GM21515 (cell line): ENCODE results near the gene ME1.
"Not testable (repeated sequence)": the region's sequence is repeated elsewhere in the genome, so short reads cannot be mapped to it uniquely, and the experiment has no call there.

Experiments
- ATAC-seq: cut with Tn5 transposase; IDR thresholded peaks from one replicate; pipeline ENCODE4 v1.9.1; 2021; ENCODE audit not compliant: unreplicated experiment

The ME1 gene

DNA sequence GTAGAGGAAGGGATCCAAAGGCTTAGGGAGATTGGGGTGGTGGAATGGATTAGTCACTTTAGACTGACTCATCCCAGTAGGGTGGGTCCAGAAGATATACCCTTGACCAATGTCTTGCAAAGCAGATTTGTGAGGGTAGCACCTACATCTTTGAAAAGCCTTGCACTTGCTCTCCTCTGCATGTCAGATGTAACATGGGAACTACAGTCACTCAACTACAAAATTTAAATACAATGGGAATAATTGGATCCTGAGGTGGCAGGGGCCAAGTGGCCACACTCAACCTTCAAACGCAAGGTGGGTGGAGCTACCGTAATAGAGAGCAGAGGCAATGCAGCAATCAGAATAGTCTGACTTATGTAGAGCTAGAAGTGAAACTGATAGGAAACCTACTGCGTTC, 71.2 kb downstream of the ME1 start:
- ATAC-seq: no peak

DNA sequence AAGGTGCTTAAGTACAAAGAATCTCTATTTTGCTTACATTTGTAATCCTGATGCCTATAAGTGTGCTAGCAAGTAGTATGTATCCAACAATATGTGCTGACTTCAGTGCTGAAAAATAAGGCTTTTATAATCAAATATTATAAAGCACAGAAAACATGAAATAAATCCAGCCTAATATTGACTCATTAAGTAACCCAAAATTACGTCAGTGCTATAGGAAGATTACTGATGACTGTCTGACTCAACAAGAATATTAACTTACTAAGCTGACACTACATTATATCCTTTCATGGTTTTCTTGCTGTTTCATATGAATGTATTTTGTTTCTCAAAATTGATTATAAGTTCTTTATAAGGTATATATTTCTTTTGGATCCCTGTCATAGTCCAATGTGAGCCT, 76.1 kb downstream of the ME1 start:
- ATAC-seq: no peak

DNA sequence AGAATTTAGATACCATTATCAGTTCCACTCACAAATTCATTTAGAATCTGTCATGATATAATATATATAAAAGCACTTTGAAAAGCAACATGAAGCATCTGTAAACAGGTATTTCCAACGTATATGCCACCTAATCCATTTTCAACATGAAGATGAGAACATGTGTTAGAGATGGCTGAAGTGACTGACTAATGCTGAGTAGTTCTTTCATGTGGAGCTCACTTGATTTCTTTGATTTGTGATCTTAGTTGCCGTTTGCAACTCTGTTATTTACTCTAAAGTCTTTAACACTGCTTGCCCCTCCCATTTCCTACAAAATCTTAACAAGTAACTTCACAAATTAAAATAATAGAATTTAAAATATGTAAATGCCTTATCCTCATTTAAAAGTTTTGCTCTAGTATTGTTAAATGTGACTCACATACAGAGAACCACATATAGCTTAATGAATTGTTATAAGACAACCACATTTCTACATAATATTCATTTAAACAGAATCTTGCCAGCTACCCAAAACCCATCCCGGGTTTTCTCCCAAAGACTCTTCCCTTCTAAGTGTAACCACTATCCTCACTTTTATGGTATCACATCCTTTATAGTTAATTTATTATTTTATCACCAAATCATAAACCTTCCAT, 78.3 kb downstream of the ME1 start:
- no peak for ATAC-seq

DNA sequence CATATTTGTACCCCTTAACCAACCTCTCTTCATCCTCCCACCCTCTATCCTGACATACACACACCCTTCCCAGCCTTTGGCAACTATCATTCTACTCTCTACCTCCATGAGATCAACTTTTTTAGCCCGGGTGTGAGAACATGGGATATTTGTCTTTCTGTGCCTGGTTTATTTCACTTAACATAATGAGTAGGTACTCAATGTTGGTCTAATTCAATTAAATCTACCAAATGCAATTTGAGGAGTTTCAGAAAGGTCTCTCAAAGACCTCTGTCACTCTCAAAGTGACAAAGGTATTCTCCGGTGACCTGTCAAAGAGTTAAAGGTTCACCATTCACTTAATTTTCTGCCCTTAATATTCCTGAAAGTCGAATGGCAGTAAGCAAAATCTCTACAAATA, 87.7 kb downstream of the ME1 start:
- ATAC-seq: no peak

DNA sequence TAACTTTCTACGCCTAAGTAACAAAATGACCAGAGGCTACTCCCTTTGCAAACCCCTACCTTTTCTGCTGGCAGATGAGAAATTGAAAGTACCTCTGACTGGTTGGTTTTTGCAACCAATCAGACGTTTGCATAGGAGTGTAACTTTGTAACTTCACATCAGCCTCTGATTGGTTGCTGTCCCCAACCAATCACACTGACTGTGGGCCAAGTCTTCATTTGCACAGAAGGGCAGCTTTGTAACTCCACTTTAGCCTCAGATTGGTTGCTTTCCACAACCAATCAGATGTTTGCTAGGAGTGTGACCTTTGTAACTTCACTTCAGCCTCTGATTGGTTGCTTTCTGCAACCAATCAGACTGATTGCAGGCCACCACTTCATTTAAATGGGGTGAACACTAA, 89.1 kb downstream of the ME1 start:
- no peak for ATAC-seq

DNA sequence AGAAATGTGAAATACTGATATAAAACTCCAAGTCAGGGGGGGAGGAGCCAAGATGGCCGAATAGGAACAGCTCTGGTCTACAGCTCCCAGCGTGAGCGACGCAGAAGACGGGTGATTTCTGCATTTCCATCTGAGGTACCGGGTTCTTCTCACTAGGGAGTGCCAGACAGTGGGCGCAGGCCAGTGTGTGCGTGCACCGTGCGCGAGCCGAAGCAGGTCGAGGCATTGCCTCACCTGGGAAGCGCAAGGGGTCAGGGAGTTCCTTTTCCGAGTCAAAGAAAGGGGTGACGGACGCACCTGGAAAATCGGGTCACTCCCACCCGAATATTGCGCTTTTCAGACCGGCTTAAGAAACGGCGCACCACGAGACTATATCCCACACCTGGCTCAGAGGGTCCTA, 96.9 kb downstream of the ME1 start:
- not testable (repeated sequence) for ATAC-seq

DNA sequence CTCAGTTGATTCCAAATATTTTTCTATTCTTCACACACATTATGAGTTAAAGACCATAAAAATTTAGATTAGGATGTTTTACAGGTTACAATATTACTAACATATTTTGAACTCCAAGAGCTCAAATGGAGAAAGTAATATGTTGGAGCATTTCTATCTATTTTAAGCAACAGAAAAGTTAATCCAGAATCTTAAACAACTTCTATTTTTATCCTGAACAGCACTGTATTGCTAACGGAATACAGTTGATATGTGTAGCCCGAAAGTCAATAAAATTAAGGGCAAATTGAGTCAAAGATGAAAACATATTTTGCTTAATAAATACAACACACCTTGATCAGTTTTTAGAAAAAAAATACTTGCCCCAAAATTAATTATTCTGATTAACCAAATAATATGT, 97.4 kb downstream of the ME1 start:
- ATAC-seq: no peak

DNA sequence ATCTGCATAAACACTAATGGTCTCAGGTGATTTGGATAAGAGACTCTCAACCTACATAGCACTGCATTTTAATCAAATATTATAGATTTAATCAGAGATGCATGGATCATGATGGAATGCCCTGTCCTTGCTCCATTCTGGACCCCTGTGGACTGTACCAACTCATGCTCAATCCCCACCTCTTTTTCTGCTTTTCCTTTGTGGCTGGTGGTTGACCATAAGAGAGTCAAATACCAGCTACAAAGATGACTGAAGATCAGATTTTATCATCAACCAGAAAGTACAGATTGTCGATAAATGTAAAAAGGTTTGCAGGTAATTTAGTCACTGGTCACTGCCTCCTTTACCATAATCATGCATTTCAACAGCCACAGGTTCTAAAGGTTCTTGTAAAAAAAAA, 116.2 kb downstream of the ME1 start:
- ATAC-seq: no peak

DNA sequence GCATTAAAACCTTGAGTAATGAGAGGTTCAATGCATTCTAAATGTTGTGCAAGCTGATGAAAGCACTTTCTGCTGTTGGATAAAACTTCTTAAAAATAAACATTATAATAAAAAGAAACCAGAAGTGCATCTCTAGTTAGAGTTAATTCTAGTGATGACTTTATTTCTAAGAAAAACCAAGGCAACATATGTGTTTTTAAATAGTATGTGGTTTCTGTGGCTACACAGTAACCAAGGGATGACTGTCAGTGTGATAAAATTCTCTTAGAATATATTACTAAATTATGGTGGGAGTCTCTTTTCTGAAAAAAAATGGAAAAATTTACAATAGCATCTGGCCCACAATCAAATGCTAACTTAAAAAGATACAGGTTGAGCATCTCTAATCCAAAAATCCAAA, 117.0 kb downstream of the ME1 start:
- no peak for ATAC-seq

DNA sequence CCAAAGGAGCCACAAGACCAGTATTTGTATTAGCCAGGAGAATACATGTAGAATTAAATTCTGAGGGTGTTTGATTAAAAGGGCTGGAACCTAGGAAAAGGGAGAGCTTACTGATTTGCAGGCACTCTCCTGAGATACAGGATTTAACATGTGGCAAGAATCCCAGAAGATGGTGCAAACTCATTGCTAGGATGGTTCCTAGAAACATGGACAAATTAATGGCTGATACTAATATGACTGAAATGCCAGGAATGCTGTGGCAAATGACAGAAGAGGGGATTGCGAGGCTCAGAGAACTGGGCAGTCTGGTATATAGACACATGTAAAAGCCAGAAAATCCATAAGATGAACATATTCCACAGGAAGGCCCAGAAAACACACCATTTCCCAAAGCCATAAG, 119.6 kb downstream of the ME1 start:
- ATAC-seq: no peak

DNA sequence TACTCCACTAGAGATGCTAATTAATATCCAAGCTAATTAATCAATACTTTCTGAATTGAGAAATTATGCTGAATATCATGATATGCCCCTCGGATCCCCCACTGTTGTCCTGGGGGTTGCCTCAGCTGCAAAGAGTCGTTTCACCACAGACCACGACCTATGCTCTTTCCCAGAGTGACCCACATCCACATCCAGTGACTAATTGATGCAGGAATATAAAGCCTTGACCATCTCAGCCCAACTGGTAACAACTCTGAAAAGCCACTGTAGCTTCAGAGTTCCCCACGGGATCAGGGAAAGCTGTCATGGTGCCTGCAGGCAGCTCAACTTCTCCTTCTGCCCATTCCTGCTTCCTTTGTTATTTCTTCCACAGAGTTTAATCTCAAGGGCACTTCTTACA, 120.8 kb downstream of the ME1 start:
- no peak for ATAC-seq

DNA sequence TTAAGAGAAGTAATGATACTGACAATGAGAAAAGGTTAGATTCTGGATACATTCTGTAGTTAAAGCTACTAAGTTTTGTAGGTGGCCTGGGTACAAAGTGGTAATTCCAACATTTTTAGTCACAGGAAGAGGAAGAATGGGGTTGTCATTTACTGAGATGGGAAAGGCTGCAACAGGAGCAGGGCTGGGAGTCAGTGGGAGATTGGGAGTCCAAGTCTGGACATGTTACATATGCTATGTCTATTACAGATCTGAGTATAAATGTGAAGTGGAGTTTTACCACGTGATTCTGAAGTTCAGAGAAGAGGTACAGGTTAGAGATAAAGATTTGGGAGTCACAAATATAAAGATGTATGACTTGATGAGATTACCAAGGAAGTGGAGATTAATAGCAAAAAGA, 121.5 kb downstream of the ME1 start:
- ATAC-seq: no peak

DNA sequence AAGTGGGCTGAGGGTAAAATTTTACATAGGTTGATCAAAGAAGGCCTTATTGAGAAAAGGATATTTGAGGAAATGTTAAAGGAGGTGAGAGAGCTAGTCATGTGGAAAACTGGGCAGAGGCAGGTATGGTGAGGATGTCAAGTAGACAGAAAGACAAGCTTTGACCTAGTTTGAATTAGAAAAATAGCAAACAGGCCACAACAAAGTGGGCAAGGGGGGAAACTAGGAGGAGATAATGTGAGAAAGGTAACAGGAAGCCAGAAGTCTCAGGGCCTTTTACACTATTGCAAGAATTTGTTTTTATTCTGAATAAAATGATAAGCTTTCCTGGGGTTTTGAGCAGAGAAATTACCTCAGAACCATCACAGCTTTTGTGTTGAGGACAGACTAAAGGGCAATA, 122.0 kb downstream of the ME1 start:
- no peak for ATAC-seq

DNA sequence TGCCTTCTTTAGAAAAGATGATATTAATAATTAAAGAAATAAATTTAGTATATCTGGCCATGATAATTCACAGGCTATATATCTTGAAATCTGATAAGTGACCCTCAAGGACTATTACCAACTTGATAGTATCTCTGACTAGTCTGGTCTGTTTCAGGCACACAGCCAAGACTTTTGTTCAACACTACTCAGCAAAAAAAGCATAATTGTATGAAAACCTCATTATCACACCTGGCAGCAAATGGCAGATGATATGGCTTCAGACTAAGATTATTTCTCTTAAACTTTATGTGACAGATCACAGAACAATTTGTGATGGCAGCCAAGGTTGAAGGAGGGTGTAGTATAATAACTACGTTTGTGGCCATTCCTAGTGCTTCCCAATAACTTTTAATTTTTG, 123.0 kb downstream of the ME1 start:
- no peak for ATAC-seq

DNA sequence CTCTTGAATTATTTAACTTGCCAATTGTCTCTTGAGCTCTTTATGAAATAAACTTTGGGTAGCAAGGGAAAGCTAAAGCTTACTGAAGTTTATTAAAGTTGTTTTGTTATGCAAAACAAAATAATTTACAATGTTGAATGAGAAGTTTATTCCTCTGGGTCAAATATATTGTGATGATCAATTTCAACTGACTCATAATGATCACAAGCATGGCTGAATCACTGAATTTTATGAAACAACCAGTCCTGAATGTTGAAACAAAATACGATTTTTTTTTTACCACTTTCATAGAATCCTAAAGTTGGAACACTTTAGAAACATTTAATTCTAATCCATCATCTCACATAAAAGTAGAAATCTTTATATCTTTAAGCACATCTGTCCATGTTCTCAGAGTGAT, 127.4 kb downstream of the ME1 start:
- no peak for ATAC-seq

DNA sequence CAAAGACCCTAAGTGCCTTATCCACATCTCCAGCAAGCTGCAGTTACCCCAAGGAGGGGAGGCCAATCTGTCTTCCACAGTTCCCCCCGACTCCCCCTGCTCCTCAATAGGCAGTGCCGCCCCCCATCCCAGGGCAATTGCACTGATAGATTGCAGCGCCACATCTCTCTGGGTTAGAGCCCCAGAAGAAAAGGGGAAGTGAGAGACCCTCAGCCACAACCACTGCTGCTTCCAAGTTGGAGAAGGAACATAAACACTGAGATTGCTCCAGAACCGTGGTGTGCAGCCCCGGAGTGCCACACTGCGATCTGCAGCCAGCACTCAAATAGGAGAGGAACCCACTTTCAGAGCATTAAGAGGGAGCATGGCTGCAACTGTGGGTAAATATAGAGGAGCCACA, 136.2 kb downstream of the ME1 start:
- no peak for ATAC-seq

DNA sequence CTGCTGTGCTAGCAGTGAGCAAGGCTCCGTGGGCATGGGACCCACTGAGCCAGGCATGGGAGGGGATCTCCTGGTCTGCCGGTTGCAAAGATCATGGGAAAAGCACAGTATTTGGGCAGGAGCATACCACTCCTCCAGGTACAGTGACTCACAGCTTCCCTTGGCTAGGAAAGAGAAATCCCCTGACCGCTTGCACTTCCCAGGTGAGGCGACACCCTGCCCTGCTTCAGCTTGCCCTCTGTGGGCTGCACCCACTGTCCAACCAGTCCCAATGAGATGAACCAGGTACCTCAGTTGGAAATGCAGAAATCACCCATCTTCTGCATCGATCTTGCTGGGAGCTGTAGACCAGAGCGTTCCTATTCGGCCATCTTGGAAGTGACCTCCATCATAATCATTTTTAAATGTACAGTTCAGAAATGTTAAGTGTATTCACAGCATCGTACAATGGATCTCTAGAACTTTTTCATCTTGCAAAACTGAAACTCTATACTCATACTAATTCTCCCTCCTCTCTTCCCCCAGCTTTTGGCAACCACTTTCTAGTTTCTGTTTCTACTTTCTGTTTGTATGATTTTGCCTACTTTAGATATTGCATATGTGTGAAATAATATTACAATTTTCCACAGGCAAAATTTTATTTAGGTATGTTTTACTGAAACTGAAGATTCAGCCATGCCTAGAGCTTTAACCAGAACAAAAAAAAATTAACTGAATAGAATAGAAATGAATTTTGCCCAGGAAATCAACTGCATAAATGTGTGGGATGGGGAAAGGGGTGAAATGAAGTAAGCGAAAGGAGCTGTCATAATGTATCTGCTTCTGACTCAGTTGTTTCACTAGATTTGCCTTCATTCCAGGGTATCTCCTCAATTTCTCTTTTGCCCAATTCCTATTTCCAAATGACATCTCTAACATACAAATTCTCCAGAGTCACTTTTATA, 137.7 kb downstream of the ME1 start:
- ATAC-seq: peak; percentile 87

DNA sequence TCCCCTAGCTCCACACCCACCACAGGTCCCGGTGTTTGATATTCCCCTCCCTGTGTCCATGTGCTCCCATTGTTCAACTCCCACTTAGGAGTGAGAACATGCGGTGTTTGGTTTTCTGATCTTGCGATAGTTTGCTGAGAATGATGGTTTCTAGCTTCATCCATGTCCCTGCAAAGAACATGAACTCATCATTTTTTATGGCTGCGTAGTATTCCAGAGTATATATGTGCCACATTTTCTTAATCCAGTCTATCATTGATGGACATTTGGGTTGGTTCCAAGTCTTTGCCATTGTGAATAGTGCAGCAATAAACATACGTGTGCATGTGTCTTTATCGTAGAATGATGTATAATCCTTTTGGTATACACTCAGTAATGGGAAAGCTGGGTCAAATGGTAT, 143.6 kb downstream of the ME1 start:
- ATAC-seq: not testable (repeated sequence)

DNA sequence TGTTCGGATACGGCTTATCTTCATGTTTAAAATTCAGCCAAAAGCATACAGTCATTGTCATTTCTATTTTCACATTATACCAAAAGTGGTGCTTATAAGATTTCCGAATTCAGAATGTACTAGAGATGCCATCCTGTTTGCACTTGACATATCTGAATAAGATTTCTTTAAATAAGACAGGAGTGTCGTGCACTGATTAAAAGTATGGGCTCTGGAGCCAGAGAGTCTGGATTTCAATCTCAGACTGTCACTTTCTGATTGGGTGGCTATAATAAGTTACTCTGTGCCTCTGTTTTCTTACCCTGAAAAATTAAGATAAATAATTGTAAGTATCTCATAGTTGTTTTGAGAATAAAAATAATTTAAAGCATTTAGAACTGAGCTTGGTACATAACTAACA, 144.9 kb downstream of the ME1 start:
- ATAC-seq: no peak

DNA sequence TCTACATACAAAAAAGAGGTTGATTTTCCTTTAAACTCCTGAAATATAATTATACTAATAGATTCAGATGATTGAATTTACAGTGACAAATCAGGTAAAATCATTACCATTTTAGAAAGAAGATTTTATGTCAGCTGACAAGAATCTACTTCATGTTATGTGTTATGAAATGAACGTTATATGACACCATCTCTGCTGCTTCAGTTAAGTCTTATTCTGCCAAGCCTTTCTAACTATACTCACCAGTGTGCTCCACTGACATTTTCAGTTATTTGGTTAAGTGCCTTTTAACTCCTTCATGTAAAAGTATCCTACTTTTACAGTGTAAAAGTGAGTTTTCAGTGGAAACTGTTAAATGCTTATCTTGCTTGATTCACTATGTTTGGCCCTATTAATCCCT, 157.3 kb downstream of the ME1 start:
- ATAC-seq: no peak

DNA sequence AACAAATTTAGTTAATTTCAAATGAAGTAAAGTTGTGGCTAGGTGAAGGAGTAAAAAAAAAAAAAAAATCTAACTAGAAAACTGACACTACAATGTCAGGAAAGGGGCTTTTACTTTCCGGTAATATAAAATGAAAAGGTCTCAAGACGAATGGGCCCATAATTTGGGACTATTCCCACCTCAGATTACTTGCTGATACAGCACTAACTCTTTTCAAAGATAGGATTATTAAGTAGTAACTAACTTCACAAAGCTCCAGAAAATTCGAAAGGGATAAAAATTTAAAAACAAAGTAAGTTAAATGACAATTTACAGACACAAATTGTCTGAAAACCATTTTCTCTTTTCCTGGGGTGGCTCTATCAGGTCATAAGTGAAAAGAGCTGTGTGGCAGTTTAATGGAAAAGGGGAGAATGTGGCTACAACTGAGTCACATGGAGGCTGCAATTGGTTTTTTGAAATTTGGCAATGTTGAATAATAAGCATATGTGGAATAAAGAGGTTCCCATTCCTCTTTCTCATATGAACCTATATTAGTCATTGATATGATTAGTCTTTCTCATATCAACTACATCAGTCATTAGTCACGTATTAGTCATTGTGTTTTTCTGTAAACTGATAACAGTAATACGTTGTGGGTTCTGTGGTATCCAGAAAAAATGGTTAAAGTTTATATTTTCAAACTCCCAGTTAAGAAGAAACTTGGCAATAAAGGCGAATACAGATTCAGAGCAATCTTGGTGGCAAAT, 159.7 kb downstream of the ME1 start:
- no peak for ATAC-seq

DNA sequence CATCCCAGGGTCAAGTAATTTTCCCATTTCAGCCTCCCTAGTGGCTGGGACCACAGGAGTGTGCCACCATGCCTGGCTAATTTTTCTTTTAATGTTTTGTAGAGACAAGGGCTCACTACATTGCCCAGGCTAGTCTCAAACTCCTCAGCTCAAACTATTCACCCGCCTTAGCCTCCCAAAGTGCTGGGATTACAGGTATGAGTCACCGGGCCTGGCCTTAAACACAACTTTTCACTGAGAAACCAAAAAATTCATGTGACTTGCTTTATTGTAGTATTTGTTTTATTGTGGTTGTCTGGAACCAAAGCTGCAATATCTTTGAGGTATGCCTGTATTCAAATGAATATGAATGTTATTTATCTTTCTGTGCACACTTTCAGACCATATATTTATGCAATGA, 165.5 kb downstream of the ME1 start:
- no peak for ATAC-seq
